ENCODE data around the gene PDF.

The PDF gene

DNA sequence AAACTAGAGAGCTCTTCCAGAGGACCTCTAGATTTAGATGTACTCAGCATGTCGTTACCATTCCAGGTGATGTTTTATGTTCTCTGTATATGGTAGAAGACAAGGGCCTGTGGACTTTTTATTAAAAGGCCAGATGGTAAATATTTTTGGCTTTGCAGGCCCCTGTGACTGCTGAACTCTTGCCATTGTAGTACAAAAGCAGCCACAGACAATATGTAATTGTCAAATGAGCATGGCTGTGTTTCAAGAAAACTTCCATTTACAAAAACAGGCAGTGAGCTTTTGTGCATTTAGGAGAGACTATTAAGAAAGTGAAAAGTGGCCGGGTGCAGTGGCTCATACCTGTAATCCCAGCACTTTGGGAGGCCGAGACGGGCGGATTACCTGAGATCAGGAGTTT lies 13.8 kb upstream of the PDF start:
- no peak for DNase-seq (ENCODE audit: low read depth)
- TF ChIP-seq, protein P1, sequence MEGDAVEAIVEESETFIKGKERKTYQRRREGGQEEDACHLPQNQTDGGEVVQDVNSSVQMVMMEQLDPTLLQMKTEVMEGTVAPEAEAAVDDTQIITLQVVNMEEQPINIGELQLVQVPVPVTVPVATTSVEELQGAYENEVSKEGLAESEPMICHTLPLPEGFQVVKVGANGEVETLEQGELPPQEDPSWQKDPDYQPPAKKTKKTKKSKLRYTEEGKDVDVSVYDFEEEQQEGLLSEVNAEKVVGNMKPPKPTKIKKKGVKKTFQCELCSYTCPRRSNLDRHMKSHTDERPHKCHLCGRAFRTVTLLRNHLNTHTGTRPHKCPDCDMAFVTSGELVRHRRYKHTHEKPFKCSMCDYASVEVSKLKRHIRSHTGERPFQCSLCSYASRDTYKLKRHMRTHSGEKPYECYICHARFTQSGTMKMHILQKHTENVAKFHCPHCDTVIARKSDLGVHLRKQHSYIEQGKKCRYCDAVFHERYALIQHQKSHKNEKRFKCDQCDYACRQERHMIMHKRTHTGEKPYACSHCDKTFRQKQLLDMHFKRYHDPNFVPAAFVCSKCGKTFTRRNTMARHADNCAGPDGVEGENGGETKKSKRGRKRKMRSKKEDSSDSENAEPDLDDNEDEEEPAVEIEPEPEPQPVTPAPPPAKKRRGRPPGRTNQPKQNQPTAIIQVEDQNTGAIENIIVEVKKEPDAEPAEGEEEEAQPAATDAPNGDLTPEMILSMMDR (IDR thresholded peaks at IDR 0.05; ENCODE audit: low read length, missing control alignments) = no peak
- H3K4me3 ChIP-seq (replicated peaks; ENCODE audit: low read depth, low read length) = no peak overlapping the region

DNA sequence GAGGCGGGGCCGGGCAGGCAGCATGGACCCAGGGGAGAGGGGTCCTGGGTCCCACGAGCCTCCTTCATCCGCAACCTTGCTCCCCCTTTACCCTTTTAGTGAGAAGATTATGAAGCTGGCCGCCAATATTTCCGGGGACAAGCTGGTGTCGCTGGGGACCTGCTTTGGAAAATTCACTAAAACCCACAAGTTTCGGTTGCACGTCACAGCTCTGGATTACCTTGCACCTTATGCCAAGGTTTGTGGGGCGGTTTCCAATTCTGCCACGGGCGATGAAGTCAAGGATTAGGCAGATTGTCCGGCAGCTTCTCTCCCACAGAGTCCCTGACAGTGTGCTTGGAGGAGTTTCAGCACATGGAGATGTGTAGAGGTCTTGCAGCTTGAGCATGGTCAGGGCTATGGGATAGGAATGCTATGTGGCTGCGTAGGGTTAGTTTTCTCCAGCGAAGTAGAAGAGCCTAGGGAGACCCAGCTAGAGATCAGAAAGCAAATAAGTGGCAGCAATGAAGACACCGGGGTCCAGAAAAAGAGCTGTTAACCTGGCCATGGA lies 9.8 kb upstream of the PDF start:
- TF ChIP-seq, protein P1 (IDR thresholded peaks at IDR 0.05; ENCODE audit: low read length, missing control alignments) = no peak

DNA sequence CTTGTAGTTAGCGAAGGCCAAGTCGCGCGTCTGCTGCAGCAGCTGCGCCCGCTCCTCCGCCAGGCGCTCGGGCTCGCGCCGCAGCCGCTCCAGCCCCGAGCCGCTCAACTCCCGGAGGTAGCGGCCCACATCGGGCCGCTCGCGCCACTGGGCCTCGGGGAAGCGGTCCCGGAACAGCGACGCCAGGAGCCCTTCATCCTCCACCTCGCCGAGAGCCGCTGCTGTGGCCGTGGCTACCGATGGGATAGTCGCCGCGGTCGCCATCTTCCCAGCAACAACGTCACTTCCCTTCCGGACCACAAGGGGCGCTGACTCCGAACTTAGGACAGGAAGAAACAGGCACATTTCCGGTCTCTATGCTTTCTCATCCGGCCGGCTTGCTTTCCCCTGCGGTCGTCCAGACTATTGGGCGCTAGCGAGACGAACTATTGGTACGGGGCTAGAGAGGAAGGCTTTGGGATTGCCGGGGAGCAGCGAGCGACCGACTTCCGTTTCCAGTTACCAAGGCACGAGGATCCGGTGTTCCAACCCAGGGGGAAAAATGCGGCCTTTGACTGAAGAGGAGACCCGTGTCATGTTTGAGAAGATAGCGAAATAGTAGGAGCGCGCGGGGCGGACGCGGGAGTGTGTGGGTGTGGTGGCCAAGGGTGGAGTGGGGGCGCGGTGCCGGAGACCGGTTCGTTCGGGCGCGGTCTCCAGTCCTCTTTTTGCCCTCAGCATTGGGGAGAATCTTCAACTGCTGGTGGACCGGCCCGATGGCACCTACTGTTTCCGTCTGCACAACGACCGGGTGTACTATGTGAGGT lies 9.1 kb upstream of the PDF start, which contains the start of the genes COG8 and NIP7:
Gene COG8 (minus strand): TSS at position 276 of the 806 bp plus-strand sequence. CDS start 12 bp downstream, at position 264.
Gene NIP7 (plus strand): TSS at position 484 of the 806 bp plus-strand sequence. CDS start 58 bp downstream, at position 542.
- H3K4me3 ChIP-seq (replicated peaks; ENCODE audit: low read depth, low read length) = peak within 1 kb of the TSS; percentile 97
- TF ChIP-seq, protein P1 (IDR thresholded peaks at IDR 0.05; ENCODE audit: low read length, missing control alignments) = peak; percentile 79
- peak; percentile 99 for DNase-seq (ENCODE audit: low read depth)

More for the DNA sequence above, 9.8 kb upstream of the PDF start:
- DNase-seq (ENCODE audit: low read depth) = peak; percentile 16
- H3K4me3 ChIP-seq (replicated peaks; ENCODE audit: low read depth, low read length) = peak overlapping the region; percentile 97

DNA sequence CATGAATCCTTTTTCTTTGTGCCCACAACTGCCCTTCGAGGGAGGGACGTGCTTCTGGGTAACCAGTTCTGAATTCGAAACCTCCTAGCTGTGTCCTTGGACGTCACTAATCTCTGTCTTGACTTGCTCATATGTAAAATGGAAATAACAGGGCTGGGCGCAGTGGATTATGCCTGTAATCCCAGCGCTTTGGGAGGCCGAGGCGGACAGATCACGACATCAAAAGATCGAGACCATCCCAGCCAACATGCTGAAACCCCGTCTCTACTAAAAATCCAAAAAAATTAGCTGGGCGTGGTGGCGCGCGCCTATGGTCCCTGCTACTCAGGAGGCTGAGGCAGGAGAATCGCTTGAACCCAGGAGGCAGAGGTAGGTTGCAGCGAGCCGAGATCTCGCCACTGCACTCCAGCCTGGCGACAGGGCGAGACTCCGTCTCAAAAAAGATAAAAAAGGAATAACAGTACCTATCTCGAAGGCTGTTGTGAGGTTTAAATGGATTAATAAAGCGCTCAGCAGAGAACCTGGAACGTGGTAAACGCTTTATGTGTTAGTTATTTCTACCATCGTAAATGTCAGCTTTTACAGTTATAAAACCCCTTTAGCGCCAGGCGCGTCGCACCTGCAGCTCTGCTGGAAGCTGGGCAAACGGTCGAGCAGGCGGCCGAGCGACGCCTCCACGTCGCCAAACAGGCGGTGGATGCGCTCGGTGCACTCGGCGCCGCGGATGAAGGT lies 8.3 kb upstream of the PDF start:
- DNase-seq (ENCODE audit: low read depth) = no peak
- TF ChIP-seq, protein P1 (IDR thresholded peaks at IDR 0.05; ENCODE audit: low read length, missing control alignments) = no peak
- H3K4me3 ChIP-seq (replicated peaks; ENCODE audit: low read depth, low read length) = peak overlapping the region; percentile 97

DNA sequence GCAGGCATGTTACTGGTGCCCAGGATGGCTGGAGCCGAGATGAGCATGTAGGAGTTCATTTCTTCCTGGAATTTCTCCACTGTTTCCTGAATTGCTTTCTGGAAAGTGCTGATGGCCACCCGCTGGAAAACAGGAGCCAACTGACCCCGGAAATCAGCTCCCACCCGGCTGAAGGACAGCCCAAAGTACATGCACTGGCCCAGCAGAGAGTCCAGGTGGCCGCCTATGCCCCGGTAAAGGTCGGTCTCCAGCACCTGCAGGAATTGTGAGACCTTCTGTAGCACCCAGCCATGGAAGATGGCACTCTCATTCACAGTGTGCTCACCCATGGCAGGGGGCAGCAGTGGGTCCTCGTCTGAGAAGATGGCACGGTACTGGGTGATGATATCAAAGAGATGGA lies 4.3 kb upstream of the PDF start:
- no peak for DNase-seq (ENCODE audit: low read depth)
- TF ChIP-seq, protein P1 (IDR thresholded peaks at IDR 0.05; ENCODE audit: low read length, missing control alignments) = no peak
- H3K4me3 ChIP-seq (replicated peaks; ENCODE audit: low read depth, low read length) = no peak overlapping the region

DNA sequence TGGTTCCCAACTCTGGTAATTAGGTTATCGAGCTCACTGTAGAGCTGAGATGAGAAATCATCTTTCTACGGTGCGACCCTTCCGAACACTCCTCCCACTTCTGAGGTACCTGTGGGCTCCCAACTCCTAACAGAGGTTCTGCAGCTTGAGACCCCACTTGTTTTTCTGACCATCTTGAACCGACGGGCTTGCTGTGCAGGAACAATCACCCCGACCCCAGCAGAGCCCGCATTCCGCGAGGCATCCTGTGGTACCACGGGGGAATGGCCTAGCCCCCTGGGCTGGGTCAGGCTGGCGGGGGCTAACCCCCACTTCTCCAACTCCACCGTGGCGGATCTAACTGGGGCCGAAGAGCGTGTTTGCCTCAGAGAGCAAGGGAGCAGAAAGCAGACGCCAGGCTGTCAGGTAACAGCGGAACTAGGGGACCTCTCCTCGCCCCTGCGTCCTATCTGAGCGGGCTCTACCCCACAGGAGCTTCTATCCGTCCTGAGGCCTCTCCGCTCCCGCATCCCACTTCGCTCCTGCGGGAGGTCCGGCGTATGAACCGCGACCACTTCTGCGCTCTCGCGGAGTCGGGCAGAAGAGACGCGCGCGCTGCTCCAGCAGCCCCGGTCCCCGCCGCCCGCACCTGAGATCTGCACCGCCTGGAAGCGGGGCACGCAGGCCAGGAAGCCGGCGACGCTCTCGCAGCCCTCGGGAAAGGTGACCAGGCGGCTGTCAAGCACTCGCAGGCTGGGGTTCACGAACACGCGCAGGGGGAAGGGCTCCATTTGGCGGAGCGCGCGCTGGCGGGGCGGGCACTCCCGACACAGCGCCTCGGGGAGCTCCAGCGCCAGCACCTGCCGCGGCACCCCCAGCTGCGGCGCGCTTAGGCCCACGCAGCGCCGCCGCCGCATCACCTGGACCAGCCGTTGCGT lies 761 bp downstream of the PDF start:
- TF ChIP-seq, protein P1 (IDR thresholded peaks at IDR 0.05; ENCODE audit: low read length, missing control alignments) = no peak
- DNase-seq (ENCODE audit: low read depth) = peak; percentile 17
- H3K4me3 ChIP-seq (replicated peaks; ENCODE audit: low read depth, low read length) = peak overlapping the region; percentile 69

Data from fibroblast of pulmonary artery (primary cell).